ENCODE results near the gene AP4S1. TPM values are rescaled to one million over a fixed set of nuclear protein-coding genes. Genes with fewer than 3 reads are reported as not detected.
"Not testable (repeated sequence)": the region's sequence is repeated elsewhere in the genome, so short reads cannot be mapped to it uniquely, and the experiment has no call there.

Gene AP4S1
- total and polyA plus RNA-seq, 11 donors = 6.4 to 11.9 (median 8.6) TPM

DNA sequence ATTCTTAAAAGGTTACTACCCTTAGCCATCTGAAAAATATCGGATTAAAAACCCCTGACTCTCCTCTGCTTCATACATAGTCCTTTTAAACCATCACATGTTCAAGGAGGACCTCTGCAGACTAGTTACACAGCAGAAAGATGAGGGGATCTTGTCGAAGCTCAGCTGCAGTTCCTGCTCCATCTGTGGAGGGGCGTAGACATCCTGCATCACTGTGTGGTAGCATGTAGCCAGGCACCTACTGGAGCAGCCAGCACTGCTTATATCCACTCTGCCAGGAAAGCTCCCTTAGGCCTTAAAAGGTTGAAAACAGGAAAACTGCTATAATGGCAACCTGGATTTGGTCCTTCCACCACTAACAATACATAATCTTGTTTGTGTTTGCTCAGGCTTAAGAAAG lies 58.3 kb downstream of the AP4S1 start:
- 87 to 94% (median 90%) methylated on average over 3 of the region's 3 CpGs for WGBS, 4 donors
- intact Hi-C loops (cut with DNase I) = loop anchor here in 6 of 10 donors (2.0 kb wide), 2 partner anchors 103 to 105 kb away; no protein-coding TSS in a partner anchor
- DNase-seq (no peak), ATAC-seq (no peak)
- H3K4me1 ChIP-seq = peaks cover 0 to 8% (median 2%) of the 10 kb centered on the region in 12 donors
- no peak overlapping the region for H3K27ac ChIP-seq
- TF ChIP-seq POLR2A (IDR thresholded peaks at IDR 0.05) = no peak
- TF ChIP-seq, protein P1, sequence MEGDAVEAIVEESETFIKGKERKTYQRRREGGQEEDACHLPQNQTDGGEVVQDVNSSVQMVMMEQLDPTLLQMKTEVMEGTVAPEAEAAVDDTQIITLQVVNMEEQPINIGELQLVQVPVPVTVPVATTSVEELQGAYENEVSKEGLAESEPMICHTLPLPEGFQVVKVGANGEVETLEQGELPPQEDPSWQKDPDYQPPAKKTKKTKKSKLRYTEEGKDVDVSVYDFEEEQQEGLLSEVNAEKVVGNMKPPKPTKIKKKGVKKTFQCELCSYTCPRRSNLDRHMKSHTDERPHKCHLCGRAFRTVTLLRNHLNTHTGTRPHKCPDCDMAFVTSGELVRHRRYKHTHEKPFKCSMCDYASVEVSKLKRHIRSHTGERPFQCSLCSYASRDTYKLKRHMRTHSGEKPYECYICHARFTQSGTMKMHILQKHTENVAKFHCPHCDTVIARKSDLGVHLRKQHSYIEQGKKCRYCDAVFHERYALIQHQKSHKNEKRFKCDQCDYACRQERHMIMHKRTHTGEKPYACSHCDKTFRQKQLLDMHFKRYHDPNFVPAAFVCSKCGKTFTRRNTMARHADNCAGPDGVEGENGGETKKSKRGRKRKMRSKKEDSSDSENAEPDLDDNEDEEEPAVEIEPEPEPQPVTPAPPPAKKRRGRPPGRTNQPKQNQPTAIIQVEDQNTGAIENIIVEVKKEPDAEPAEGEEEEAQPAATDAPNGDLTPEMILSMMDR (IDR thresholded peaks at IDR 0.05) = no peak
- H3K27me3 ChIP-seq = no peaks in the 10 kb centered on the region
- H3K36me3 ChIP-seq = peaks cover 0 to 33% (median 7%) of the 10 kb centered on the region in 9 donors
- H3K9me3 ChIP-seq = no peaks in the 10 kb centered on the region
- no peak overlapping the region for H3K4me3 ChIP-seq

DNA sequence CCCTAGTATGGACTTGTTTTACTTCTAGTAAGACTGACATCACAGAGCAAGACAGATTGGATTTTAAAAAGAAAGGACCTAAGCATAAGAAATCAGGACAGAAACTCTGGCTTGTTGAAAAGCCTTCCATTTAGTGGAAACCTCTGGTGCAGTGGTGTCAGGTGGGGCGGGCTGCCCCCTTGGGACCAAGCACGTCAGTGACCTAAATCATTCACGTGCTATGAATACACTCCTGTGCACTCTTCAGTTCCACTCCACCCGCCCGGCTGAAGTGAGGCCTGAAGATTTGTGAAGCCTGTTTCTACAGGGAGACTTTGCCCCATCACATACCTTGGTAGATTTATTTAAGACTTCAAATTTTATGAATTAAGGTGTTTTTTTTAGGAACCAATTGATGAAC lies 58.9 kb downstream of the AP4S1 start:
- Histone ChIP-seq H3K4me3 (no peak overlapping the region), H3K27me3 (no peaks in the 10 kb centered on the region), H3K27ac (no peak overlapping the region), H3K9me3 (no peaks in the 10 kb centered on the region), H3K36me3 (peaks cover 0 to 33% (median 7%) of the 10 kb centered on the region in 9 donors), H3K4me1 (peaks cover 0 to 2% (median 0%) of the 10 kb centered on the region in 12 donors)
- ATAC-seq (no peak), DNase-seq (no peak)
- intact Hi-C loops (cut with DNase I) = no loop called here
- WGBS, 4 donors = 54 to 81% (median 79%) methylated on average over 5 of the region's 5 CpGs
- TF ChIP-seq, protein P1 (IDR thresholded peaks at IDR 0.05) = no peak
- TF ChIP-seq POLR2A (IDR thresholded peaks at IDR 0.05) = no peak

DNA sequence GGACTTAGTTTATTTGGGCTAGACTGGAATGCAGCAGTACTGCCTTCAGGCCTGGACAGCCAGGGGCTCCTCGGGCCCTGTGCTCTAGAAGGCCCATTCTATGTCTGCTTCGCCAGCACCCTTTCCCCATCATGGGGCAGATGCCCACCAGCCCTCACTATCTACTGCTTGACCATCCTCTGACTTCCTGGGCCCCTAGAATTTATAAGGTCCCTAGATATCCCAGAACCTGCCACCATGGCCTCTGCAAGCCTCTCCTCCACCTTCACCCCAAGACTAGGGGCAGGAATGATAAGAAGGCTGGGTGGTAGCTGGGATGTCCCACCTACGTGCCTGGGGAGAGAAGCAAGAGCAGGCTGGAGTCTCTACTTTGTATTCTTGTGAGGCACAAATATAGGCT lies 59.6 kb downstream of the AP4S1 start:
- Histone ChIP-seq H3K27ac (no peak overlapping the region), H3K4me1 (peaks cover 0 to 2% (median 0%) of the 10 kb centered on the region in 12 donors)
- no peak for DNase-seq

DNA sequence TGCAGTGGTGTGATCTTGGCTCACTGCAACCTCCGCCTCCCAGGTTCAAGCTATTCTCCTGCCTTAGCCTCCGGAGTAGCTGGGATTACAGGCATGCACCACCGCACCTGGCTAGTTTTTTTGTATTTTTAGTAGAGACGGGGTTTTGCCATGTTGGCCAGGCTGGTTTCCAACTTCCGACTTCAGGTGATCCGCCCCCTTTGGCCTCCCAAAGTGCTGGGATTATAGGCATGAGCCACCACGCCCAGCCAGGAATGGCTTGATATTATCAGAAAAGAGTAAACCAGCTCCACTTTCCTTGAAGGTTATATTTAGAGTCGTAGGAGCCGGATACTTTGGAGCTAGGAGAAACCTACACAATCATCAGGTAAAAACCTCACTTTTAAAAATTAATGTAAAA lies 61.0 kb downstream of the AP4S1 start:
- H3K36me3 ChIP-seq = peaks cover 0 to 20% (median 0%) of the 10 kb centered on the region in 9 donors
- WGBS, 4 donors = 94 to 97% (median 96%) methylated on average over 9 of the region's 9 CpGs
- ATAC-seq; DNase-seq; intact Hi-C loops (cut with DNase I); H3K9me3 ChIP-seq; H3K27ac ChIP-seq; H3K27me3 ChIP-seq; H3K4me3 ChIP-seq: not testable (repeated sequence)
- H3K4me1 ChIP-seq = peaks cover 0 to 17% (median 11%) of the 10 kb centered on the region in 12 donors

More for the DNA sequence above, 59.6 kb downstream of the AP4S1 start:
- Histone ChIP-seq H3K27me3 (no peaks in the 10 kb centered on the region), H3K36me3 (peaks cover 0 to 33% (median 7%) of the 10 kb centered on the region in 9 donors), H3K4me3 (no peak overlapping the region), H3K9me3 (no peaks in the 10 kb centered on the region)
- WGBS, 4 donors = 94 to 98% (median 97%) methylated on average over 3 of the region's 3 CpGs
- ATAC-seq = no peak
- intact Hi-C loops (cut with DNase I) = no loop called here
- TF ChIP-seq, protein P1 (IDR thresholded peaks at IDR 0.05) = no peak
- no peak for TF ChIP-seq POLR2A (IDR thresholded peaks at IDR 0.05)
